T-helper 2 cell treated with Interferon-gamma antibody and Interleukin-4, amounts not matched to agents 5 μg/mL and 100 μg/mL, for 36 hours (primary cell): ENCODE results near the gene BMPR1B.

Source experiments
- DNase-seq: peaks from one replicate; pipeline ENCODE4 v3.0.0; 2021; ENCODE audit warnings: low spot score
- H3K27ac Mint-ChIP-seq: one replicate; pipeline ENCODE4 v1.8.0; 2021; ENCODE audit warnings: mild to moderate bottlenecking, mixed read lengths
- H3K27me3 Mint-ChIP-seq: one replicate; pipeline ENCODE4 v1.8.0; 2021; ENCODE audit warnings: low read depth, mixed read lengths
- H3K36me3 Mint-ChIP-seq: one replicate; pipeline ENCODE4 v1.8.0; 2021; ENCODE audit warnings: low read depth, mixed read lengths
- H3K4me1 Mint-ChIP-seq: one replicate; pipeline ENCODE4 v1.8.0; 2021; ENCODE audit warnings: low read depth, mixed read lengths
- H3K4me3 Mint-ChIP-seq: one replicate; pipeline ENCODE4 v1.8.0; 2022; ENCODE audit warnings: mild to moderate bottlenecking, moderate library complexity, mixed read lengths
- H3K9me3 Mint-ChIP-seq: one replicate; pipeline ENCODE4 v1.8.0; 2021; ENCODE audit warnings: mixed read lengths

Gene BMPR1B

GRCh38 chr4:95198961-95199360 is 441.2 kb downstream of the BMPR1B start:
- Mint-ChIP-seq H3K27me3 (no peaks in the 10 kb centered on the region), H3K27ac (no peak overlapping the region), H3K9me3 (no peaks in the 10 kb centered on the region), H3K36me3 (no peaks in the 10 kb centered on the region), H3K4me1 (no peaks in the 10 kb centered on the region), H3K4me3 (no peak overlapping the region)
- DNase-seq, result no peak

- Mint-ChIP-seq H3K27ac (no peak overlapping the region), H3K4me3 (no peak overlapping the region), H3K4me1 (no peaks in the 10 kb centered on the region), H3K27me3 (no peaks in the 10 kb centered on the region), H3K36me3 (no peaks in the 10 kb centered on the region), H3K9me3 (no peaks in the 10 kb centered on the region)
- DNase-seq, result no peak
Measured at GRCh38 chr4:95204267-95204844, 446.6 kb downstream of the BMPR1B start.

GRCh38 chr4:95204873-95205272 is 447.1 kb downstream of the BMPR1B start:
- no peak for DNase-seq

More at GRCh38 chr4:95204873-95205272, 447.1 kb downstream of the BMPR1B start:
- Mint-ChIP-seq H3K27ac (no peak overlapping the region), H3K9me3 (no peaks in the 10 kb centered on the region), H3K4me1 (no peaks in the 10 kb centered on the region), H3K36me3 (no peaks in the 10 kb centered on the region), H3K4me3 (no peak overlapping the region), H3K27me3 (no peaks in the 10 kb centered on the region)
